WTC11 (cell line): ENCODE results near the gene CTDSP2. TPM values are rescaled to one million over a fixed set of nuclear protein-coding genes. Genes with fewer than 3 reads are reported as not detected.

ENCODE experiments used
- ATAC-seq: fragments of 200-7000 bp; cut with Tn5 transposase; 2 replicates; pipeline ENCODE4 v1.10.0; 2021; ENCODE audit warnings: mild to moderate bottlenecking, moderate library complexity
- CTCF ChIA-PET: fragments of 300-600 bp; sonication (Branson Sonifier 250); formaldehyde crosslinking; loops from one replicate; lab custom pipeline; 2021; ENCODE audit warnings: antibody characterized with exemption; lab: Charles Lee
- POLR2A ChIA-PET: fragments of 350-600 bp; sonication (Branson Sonifier 250); formaldehyde crosslinking; loops from one replicate; lab custom pipeline; 2021; ENCODE audit warnings: antibody characterized with exemption; lab: Charles Lee
- DNase-seq: peaks from one replicate; pipeline ENCODE4 v3.0.0; 2021; ENCODE audit warnings: low spot score
- H3K27ac Mint-ChIP-seq: 2 replicates; pipeline ENCODE4 v1.8.0; 2021; ENCODE audit warnings: mixed read lengths
- H3K27me3 Mint-ChIP-seq: 2 replicates; pipeline ENCODE4 v1.8.0; 2021; ENCODE audit warnings: low read depth, mild to moderate bottlenecking, moderate library complexity, mixed read lengths
- H3K36me3 Mint-ChIP-seq: 2 replicates; pipeline ENCODE4 v1.8.0; 2021; ENCODE audit warnings: mixed read lengths
- H3K4me1 Mint-ChIP-seq: 2 replicates; pipeline ENCODE4 v1.8.0; 2022; ENCODE audit warnings: mixed read lengths
- H3K4me3 Mint-ChIP-seq: 2 replicates; pipeline ENCODE4 v1.8.0; 2021; ENCODE audit warnings: mild to moderate bottlenecking, moderate library complexity, mixed read lengths
- H3K9me3 Mint-ChIP-seq: 2 replicates; pipeline ENCODE4 v1.8.0; 2021; ENCODE audit warnings: mixed read lengths
- CBFB ChIP-seq: sonication (generic); formaldehyde crosslinking; IDR thresholded peaks from 2 replicates; pipeline ENCODE4 v1.8.1; 2022; ENCODE audit warnings: mild to moderate bottlenecking, low read depth, missing genetic modification reagents
- E2F5 ChIP-seq: sonication (generic); formaldehyde crosslinking; IDR thresholded peaks from 2 replicates; pipeline ENCODE4 v1.8.1; 2022; ENCODE audit warnings: mild to moderate bottlenecking, moderate library complexity, missing genetic modification reagents
- ELF4 ChIP-seq: sonication (generic); formaldehyde crosslinking; IDR thresholded peaks from 2 replicates; pipeline ENCODE4 v1.8.1; 2022; ENCODE audit warnings: low read depth, mild to moderate bottlenecking, moderate library complexity, missing genetic modification reagents
- ETV6 ChIP-seq: sonication (generic); formaldehyde crosslinking; IDR thresholded peaks from 2 replicates; pipeline ENCODE4 v1.8.1; 2022; ENCODE audit warnings: mild to moderate bottlenecking, missing genetic modification reagents
- NR3C1 ChIP-seq: sonication (generic); formaldehyde crosslinking; conservative IDR thresholded peaks from 2 replicates; pipeline ENCODE4 v1.8.1; 2023; ENCODE audit warnings: low read depth, mild to moderate bottlenecking, missing genetic modification reagents
- RORB ChIP-seq: fragments of 250-450 bp; sonication (Bioruptor Pico); IDR thresholded peaks from 2 replicates; pipeline ENCODE4 v1.9.0; 2021; ENCODE audit warnings: mild to moderate bottlenecking
- SMAD3 ChIP-seq: sonication (generic); formaldehyde crosslinking; IDR thresholded peaks from 2 replicates; pipeline ENCODE4 v1.8.0; 2022; ENCODE audit warnings: missing genetic modification reagents, mild to moderate bottlenecking, borderline replicate concordance
- SMAD4 ChIP-seq: sonication (generic); formaldehyde crosslinking; IDR thresholded peaks from 2 replicates; pipeline ENCODE4 v1.8.0; 2022; ENCODE audit warnings: mild to moderate bottlenecking, missing genetic modification reagents
- ZNF512 ChIP-seq: sonication (generic); formaldehyde crosslinking; IDR thresholded peaks from 2 replicates; pipeline ENCODE4 v1.8.1; 2022; ENCODE audit warnings: missing genetic modification reagents, borderline replicate concordance
- ZSCAN18 ChIP-seq: fragments of 250-450 bp; sonication (Bioruptor Pico); IDR thresholded peaks from 2 replicates; pipeline ENCODE4 v2.1.2; 2022; ENCODE audit warnings: mild to moderate bottlenecking, moderate library complexity
- total RNA-seq: library from RNA; stranded (reverse); gene quantifications from 3 replicates; pipeline ENCODE4 v1.2.3, GENCODE V29; 2021
- TF ChIP-seq, protein P1 (sequence below): sonication (generic); formaldehyde crosslinking; IDR thresholded peaks from 2 replicates; pipeline ENCODE4 v1.8.1; 2022; ENCODE audit warnings: mild to moderate bottlenecking, missing genetic modification reagents, moderate library complexity, borderline replicate concordance
- TF ChIP-seq, protein P2 (sequence below): sonication (generic); formaldehyde crosslinking; IDR thresholded peaks from 2 replicates; pipeline ENCODE4 v1.8.1; 2023; ENCODE audit warnings: mild to moderate bottlenecking, missing genetic modification reagents
- TF ChIP-seq, protein P3 (sequence below): sonication (generic); formaldehyde crosslinking; IDR thresholded peaks from 2 replicates; pipeline ENCODE4 v1.8.0; 2023; ENCODE audit warnings: missing genetic modification reagents
- TF ChIP-seq, protein P4 (sequence below): fragments of 250-450 bp; sonication (Bioruptor Pico); IDR thresholded peaks from 2 replicates; pipeline ENCODE4 v1.8.0; 2021; ENCODE audit warnings: mild to moderate bottlenecking
- TF ChIP-seq, protein P5 (sequence below): sonication (generic); formaldehyde crosslinking; IDR thresholded peaks from 2 replicates; pipeline ENCODE4 v1.8.0; 2022; ENCODE audit warnings: mild to moderate bottlenecking, missing genetic modification reagents

Gene CTDSP2
- total RNA-seq, 1 experiment from 2014 or later, result 122 TPM

DNA sequence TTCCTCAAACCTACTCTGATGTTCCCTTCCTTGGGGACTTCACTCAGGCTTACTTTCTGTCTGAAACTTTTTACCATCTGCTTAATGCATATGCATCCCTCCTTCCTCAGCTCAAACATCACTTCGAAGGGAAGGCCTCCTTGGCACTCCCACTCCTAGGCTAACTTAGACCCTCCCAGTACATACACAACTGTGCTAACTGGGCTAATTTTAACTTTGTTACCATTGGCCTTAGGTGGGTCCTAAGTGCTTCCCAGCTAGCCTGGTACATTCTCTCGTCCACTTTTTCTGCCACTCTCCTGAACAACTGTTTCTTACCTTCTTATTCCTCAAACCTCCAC, 70.3 kb downstream of the CTDSP2 start:
- TF ChIP-seq, protein P1, sequence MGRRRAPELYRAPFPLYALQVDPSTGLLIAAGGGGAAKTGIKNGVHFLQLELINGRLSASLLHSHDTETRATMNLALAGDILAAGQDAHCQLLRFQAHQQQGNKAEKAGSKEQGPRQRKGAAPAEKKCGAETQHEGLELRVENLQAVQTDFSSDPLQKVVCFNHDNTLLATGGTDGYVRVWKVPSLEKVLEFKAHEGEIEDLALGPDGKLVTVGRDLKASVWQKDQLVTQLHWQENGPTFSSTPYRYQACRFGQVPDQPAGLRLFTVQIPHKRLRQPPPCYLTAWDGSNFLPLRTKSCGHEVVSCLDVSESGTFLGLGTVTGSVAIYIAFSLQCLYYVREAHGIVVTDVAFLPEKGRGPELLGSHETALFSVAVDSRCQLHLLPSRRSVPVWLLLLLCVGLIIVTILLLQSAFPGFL (CRISPR knock-in tag), result no peak
- TF ChIP-seq SMAD3 (CRISPR knock-in tag) (no peak), ELF4 (CRISPR knock-in tag) (no peak), E2F5 (CRISPR knock-in tag) (no peak), CBFB (CRISPR knock-in tag) (no peak), SMAD4 (CRISPR knock-in tag) (no peak), ZNF512 (CRISPR knock-in tag) (no peak), RORB (no peak), ETV6 (CRISPR knock-in tag) (no peak), NR3C1 (CRISPR knock-in tag) (no peak)
- TF ChIP-seq, protein P2, sequence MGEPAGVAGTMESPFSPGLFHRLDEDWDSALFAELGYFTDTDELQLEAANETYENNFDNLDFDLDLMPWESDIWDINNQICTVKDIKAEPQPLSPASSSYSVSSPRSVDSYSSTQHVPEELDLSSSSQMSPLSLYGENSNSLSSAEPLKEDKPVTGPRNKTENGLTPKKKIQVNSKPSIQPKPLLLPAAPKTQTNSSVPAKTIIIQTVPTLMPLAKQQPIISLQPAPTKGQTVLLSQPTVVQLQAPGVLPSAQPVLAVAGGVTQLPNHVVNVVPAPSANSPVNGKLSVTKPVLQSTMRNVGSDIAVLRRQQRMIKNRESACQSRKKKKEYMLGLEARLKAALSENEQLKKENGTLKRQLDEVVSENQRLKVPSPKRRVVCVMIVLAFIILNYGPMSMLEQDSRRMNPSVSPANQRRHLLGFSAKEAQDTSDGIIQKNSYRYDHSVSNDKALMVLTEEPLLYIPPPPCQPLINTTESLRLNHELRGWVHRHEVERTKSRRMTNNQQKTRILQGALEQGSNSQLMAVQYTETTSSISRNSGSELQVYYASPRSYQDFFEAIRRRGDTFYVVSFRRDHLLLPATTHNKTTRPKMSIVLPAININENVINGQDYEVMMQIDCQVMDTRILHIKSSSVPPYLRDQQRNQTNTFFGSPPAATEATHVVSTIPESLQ (CRISPR knock-in tag), result no peak
- TF ChIP-seq, protein P3, sequence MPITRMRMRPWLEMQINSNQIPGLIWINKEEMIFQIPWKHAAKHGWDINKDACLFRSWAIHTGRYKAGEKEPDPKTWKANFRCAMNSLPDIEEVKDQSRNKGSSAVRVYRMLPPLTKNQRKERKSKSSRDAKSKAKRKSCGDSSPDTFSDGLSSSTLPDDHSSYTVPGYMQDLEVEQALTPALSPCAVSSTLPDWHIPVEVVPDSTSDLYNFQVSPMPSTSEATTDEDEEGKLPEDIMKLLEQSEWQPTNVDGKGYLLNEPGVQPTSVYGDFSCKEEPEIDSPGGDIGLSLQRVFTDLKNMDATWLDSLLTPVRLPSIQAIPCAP (CRISPR knock-in tag), result no peak
- TF ChIP-seq, protein P4, sequence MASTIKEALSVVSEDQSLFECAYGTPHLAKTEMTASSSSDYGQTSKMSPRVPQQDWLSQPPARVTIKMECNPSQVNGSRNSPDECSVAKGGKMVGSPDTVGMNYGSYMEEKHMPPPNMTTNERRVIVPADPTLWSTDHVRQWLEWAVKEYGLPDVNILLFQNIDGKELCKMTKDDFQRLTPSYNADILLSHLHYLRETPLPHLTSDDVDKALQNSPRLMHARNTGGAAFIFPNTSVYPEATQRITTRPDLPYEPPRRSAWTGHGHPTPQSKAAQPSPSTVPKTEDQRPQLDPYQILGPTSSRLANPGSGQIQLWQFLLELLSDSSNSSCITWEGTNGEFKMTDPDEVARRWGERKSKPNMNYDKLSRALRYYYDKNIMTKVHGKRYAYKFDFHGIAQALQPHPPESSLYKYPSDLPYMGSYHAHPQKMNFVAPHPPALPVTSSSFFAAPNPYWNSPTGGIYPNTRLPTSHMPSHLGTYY (CRISPR knock-in tag), result no peak
- TF ChIP-seq, protein P5, sequence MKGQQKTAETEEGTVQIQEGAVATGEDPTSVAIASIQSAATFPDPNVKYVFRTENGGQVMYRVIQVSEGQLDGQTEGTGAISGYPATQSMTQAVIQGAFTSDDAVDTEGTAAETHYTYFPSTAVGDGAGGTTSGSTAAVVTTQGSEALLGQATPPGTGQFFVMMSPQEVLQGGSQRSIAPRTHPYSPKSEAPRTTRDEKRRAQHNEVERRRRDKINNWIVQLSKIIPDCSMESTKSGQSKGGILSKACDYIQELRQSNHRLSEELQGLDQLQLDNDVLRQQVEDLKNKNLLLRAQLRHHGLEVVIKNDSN (CRISPR knock-in tag), result no peak
- H3K27ac Mint-ChIP-seq, result no peak overlapping the region
- DNase-seq (no peak), ATAC-seq (no peak)
- POLR2A ChIA-PET, result no interaction called here
- no peaks in the 10 kb centered on the region for H3K9me3 Mint-ChIP-seq
- H3K4me3 Mint-ChIP-seq, result no peak overlapping the region
- CTCF ChIA-PET, result interaction anchor here (1.7 kb wide), 1 partner anchor 27 kb away, joined by 5 read pairs; no protein-coding TSS in a partner anchor
- no peaks in the 10 kb centered on the region for H3K36me3 Mint-ChIP-seq
- peaks cover 16% of the 10 kb centered on the region for H3K27me3 Mint-ChIP-seq
- H3K4me1 Mint-ChIP-seq, result peaks cover 6% of the 10 kb centered on the region; the same call in 1 of the 2 replicates

DNA sequence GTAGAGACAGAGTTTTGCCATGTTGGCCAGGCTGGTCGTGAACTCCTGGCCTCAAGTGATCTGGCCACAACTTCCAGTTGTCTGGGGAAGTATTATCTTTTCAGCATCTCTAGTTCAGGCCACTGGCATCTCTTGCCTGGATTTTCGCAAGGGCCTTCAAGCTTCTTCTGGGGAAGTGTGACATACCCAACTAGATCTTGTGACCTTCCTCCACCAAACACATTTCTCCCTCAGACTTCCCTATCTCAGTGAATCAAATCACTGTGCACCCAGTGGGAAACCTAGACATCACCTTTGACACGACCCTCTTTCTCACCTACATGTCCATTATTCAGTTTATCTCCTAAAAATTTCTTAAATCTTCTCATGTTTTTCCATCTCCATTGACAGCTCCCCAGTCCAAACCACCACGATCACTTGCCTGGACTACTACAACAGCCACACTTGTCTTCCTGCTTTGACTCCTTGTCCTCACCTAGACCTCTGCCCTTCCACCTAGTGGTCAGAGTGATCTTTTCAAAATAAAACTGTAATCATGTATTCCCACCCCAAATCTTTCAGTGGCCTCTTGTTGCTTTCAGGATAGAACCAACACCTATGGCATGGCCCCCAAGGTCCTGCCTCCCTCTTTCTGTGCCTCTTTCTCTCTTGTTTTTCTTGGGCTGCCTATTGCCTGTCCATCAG, 70.8 kb downstream of the CTDSP2 start:
- Mint-ChIP-seq H3K36me3 (peaks cover under 1% of the 10 kb centered on the region; the same call in 1 of the 2 replicates), H3K27ac (no peak overlapping the region), H3K27me3 (peaks cover 16% of the 10 kb centered on the region), H3K4me1 (peaks cover 6% of the 10 kb centered on the region; the same call in 1 of the 2 replicates), H3K9me3 (no peaks in the 10 kb centered on the region), H3K4me3 (no peak overlapping the region)
- ChIA-PET POLR2A (no interaction called here), CTCF (interaction anchor here (0.9 to 2.0 kb wide), 3 partner anchors 10 to 28 kb away, joined by 4 to 8 read pairs (median 5); no protein-coding TSS in a partner anchor)
- ATAC-seq (no peak), DNase-seq (no peak)
- no peak for TF ChIP-seq ZSCAN18 (CRISPR knock-in tag)
